HL-60 (cell line): ENCODE results near the gene ARHGAP25.

Experiments used
- DNase-seq, 2 experiments: peaks; one replicate each; pipeline ENCODE4 v3.0.0-alpha.2; 2010 to 2020; ENCODE audit warnings: low read depth in 1 of 2, low spot score in 1 of 2
- H3K27ac ChIP-seq: fragments of 250-450 bp; sonication (Bioruptor Pico); replicated peaks from 2 replicates; pipeline ENCODE4 v1.5.1; 2020; ENCODE audit warnings: mild to moderate bottlenecking, moderate library complexity
- H3K27me3 ChIP-seq: fragments of 250-450 bp; sonication (Bioruptor Pico); 2 replicates; pipeline ENCODE4 v1.5.1; 2021; ENCODE audit warnings: mild to moderate bottlenecking, moderate library complexity; ENCODE audit not compliant: insufficient read depth, poor library complexity, severe bottlenecking
- H3K4me3 ChIP-seq: replicated peaks from 2 replicates; pipeline ENCODE4 v1.5.1; 2011; ENCODE audit warnings: mild to moderate bottlenecking, control low read depth, low read length; ENCODE audit not compliant: insufficient read depth
- GABPA ChIP-seq: IDR thresholded peaks from 2 replicates; pipeline ENCODE4 v1.6.1; 2012; ENCODE audit warnings: low read depth
- POLR2AphosphoS5 ChIP-seq: IDR thresholded peaks from 2 replicates; pipeline ENCODE4 v1.6.1; 2012; ENCODE audit warnings: low read depth
- SPI1 ChIP-seq: IDR thresholded peaks from 2 replicates; pipeline ENCODE4 v1.6.1; 2012; ENCODE audit warnings: low read depth, mild to moderate bottlenecking, borderline replicate concordance
- TF ChIP-seq, protein P1 (sequence below): IDR thresholded peaks from one replicate; pipeline ENCODE4 v1.5.1; 2011; ENCODE audit warnings: low read length, control low read depth, inconsistent platforms; ENCODE audit not compliant: insufficient read depth
- TF ChIP-seq, protein P2 (sequence below): IDR thresholded peaks from 2 replicates; pipeline ENCODE4 v1.6.1; 2012; ENCODE audit warnings: low read depth; ENCODE audit not compliant: insufficient replicate concordance

Gene ARHGAP25

DNA sequence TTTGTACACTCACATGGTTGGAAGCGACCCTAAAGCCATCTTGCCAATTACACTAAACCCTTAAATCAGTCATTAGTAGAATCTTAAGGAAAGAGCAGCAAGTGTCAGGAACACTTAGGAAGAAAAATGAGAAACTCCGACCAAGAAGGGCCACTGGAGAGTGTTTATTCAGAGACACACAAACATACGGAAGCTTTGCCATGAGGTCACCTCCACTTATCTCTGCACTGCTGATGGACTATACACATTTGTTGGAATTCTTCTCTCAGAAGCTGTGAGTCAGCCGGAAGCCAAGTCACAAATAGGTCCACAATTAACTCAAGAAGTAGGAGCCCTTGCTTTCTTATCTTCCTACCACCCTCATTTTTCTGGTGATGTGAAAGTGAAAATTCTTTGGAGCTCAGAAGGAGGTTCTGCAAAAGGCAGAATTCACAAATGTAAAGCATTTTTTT, 115.0 kb downstream of the ARHGAP25 start:
- TF ChIP-seq SPI1 (no peak), GABPA (no peak), POLR2AphosphoS5 (no peak)
- TF ChIP-seq, protein P1, sequence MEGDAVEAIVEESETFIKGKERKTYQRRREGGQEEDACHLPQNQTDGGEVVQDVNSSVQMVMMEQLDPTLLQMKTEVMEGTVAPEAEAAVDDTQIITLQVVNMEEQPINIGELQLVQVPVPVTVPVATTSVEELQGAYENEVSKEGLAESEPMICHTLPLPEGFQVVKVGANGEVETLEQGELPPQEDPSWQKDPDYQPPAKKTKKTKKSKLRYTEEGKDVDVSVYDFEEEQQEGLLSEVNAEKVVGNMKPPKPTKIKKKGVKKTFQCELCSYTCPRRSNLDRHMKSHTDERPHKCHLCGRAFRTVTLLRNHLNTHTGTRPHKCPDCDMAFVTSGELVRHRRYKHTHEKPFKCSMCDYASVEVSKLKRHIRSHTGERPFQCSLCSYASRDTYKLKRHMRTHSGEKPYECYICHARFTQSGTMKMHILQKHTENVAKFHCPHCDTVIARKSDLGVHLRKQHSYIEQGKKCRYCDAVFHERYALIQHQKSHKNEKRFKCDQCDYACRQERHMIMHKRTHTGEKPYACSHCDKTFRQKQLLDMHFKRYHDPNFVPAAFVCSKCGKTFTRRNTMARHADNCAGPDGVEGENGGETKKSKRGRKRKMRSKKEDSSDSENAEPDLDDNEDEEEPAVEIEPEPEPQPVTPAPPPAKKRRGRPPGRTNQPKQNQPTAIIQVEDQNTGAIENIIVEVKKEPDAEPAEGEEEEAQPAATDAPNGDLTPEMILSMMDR = no peak
- TF ChIP-seq, protein P2, sequence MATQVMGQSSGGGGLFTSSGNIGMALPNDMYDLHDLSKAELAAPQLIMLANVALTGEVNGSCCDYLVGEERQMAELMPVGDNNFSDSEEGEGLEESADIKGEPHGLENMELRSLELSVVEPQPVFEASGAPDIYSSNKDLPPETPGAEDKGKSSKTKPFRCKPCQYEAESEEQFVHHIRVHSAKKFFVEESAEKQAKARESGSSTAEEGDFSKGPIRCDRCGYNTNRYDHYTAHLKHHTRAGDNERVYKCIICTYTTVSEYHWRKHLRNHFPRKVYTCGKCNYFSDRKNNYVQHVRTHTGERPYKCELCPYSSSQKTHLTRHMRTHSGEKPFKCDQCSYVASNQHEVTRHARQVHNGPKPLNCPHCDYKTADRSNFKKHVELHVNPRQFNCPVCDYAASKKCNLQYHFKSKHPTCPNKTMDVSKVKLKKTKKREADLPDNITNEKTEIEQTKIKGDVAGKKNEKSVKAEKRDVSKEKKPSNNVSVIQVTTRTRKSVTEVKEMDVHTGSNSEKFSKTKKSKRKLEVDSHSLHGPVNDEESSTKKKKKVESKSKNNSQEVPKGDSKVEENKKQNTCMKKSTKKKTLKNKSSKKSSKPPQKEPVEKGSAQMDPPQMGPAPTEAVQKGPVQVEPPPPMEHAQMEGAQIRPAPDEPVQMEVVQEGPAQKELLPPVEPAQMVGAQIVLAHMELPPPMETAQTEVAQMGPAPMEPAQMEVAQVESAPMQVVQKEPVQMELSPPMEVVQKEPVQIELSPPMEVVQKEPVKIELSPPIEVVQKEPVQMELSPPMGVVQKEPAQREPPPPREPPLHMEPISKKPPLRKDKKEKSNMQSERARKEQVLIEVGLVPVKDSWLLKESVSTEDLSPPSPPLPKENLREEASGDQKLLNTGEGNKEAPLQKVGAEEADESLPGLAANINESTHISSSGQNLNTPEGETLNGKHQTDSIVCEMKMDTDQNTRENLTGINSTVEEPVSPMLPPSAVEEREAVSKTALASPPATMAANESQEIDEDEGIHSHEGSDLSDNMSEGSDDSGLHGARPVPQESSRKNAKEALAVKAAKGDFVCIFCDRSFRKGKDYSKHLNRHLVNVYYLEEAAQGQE = no peak
- H3K4me3 ChIP-seq = no peak overlapping the region
- H3K27me3 ChIP-seq = no peaks in the 10 kb centered on the region
- DNase-seq = no peak
- no peak overlapping the region for H3K27ac ChIP-seq

DNA sequence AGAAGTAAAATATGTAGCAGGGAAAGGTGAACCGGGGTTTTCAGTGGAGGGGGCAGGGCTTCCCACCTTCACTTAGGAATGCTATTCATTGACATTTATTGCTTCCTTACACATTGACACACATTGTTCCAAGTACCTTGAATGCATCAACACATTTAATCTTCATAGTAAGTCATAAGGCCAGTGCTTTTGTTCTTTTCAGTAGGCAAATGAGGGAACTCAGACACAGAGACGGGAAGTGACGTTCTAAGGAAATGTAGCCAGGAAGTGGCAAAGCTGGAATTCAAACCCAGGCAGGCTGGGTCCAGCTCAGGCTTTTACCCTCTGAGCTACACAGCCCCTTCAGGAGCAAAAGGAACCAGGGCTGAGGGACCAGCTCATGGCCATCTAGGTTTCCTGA, 115.9 kb downstream of the ARHGAP25 start:
- DNase-seq = no peak
- TF ChIP-seq, protein P2 = no peak
- TF ChIP-seq SPI1 = no peak
- TF ChIP-seq GABPA = no peak
- TF ChIP-seq, protein P1 = no peak
- TF ChIP-seq POLR2AphosphoS5 = no peak
- no peak overlapping the region for H3K4me3 ChIP-seq
- no peaks in the 10 kb centered on the region for H3K27me3 ChIP-seq
- H3K27ac ChIP-seq = no peak overlapping the region

DNA sequence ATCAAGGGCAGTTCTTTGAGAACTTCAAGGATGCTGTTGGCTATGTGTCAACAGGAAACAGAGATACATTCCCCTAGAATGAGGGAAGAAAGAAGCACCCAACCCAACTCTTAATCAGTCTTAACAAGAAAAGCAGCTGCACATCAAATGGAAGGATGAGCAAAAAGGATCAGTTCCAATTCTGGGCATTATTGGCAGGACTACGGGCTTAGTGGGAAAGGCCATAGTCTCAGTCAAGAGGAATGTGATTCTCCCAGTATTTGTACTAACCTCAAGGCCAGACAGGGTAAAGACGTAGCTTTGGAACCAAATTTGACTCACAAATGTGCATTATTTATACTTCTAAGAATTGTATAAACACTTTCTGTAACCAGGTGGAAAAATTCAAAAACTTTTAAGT, 118.4 kb downstream of the ARHGAP25 start:
- TF ChIP-seq GABPA (no peak), POLR2AphosphoS5 (no peak), SPI1 (no peak)
- TF ChIP-seq, protein P1 = no peak
- TF ChIP-seq, protein P2 = no peak
- DNase-seq = no peak
- H3K27ac ChIP-seq = no peak overlapping the region
- H3K27me3 ChIP-seq = no peaks in the 10 kb centered on the region
- no peak overlapping the region for H3K4me3 ChIP-seq
